CD4-positive, alpha-beta T cell (primary cell): ENCODE measurements around the gene ELF4. TPM values are rescaled to one million over a fixed set of nuclear protein-coding genes. Genes with fewer than 3 reads are reported as not detected.

Experiments used
- ATAC-seq: fragments of 200-7000 bp; cut with Tn5 transposase; one replicate; pipeline ENCODE4 v1.10.0; 2022; ENCODE audit warnings: mild to moderate bottlenecking; ENCODE audit not compliant: poor library complexity
- CTCF ChIA-PET: fragments of 350-600 bp; sonication (Branson Sonifier 250); formaldehyde crosslinking; loops from one replicate; lab custom pipeline; 2021; ENCODE audit warnings: antibody characterized with exemption, inconsistent platforms; lab: Charles Lee
- POLR2A ChIA-PET: fragments of 350-600 bp; sonication (Branson Sonifier 250); formaldehyde crosslinking; loops from one replicate; lab custom pipeline; 2021; ENCODE audit warnings: antibody characterized with exemption, inconsistent platforms; lab: Charles Lee
- DNase-seq, 14 experiments: peaks; one replicate each; pipeline ENCODE4 v3.0.0-alpha.2; 2013 to 2020; ENCODE audit warnings: mixed read lengths in 2 of 14
- H3K27ac ChIP-seq, 2 donors: one replicate each; pipeline versions ENCODE4 v1.5.1 to v1.7.0; 2013; ENCODE audit warnings: low read length in 2 of 2, low read depth in 1 of 2, mild to moderate bottlenecking in 1 of 2
- H3K27me3 ChIP-seq, 2 experiments: 1 replicate in 1 of 2; 2 replicates in 1 of 2; pipeline versions ENCODE4 v1.6.1 to v1.7.0; 2013; ENCODE audit warnings: low read length in 2 of 2, control low read depth in 1 of 2, mild to moderate bottlenecking in 1 of 2, moderate library complexity in 1 of 2; ENCODE audit not compliant: insufficient read depth in 2 of 2, control insufficient read depth in 1 of 2
- H3K36me3 ChIP-seq: one replicate; pipeline ENCODE4 v1.6.1; 2013; ENCODE audit warnings: low read length, control low read depth; ENCODE audit not compliant: insufficient read depth
- H3K4me1 ChIP-seq: one replicate; pipeline ENCODE4 v1.6.1; 2013; ENCODE audit warnings: low read length, control low read depth; ENCODE audit not compliant: insufficient read depth
- H3K4me3 ChIP-seq: one replicate; pipeline ENCODE4 v1.5.1; 2013; ENCODE audit warnings: mild to moderate bottlenecking, low read length, moderate library complexity
- H3K9me3 ChIP-seq, 2 experiments: 1 replicate in 1 of 2; 2 replicates in 1 of 2; pipeline versions ENCODE4 v1.6.1 to v1.7.0; 2013; ENCODE audit warnings: low read length in 2 of 2, mild to moderate bottlenecking in 2 of 2, control low read depth in 1 of 2, moderate library complexity in 1 of 2; ENCODE audit not compliant: control insufficient read depth in 1 of 2, insufficient read depth in 1 of 2
- H3K27ac Mint-ChIP-seq: one replicate; pipeline ENCODE4 v1.8.0; 2020; ENCODE audit warnings: mixed read lengths
- H3K27me3 Mint-ChIP-seq: one replicate; pipeline ENCODE4 v1.8.0; 2021; ENCODE audit warnings: mixed read lengths
- H3K36me3 Mint-ChIP-seq: one replicate; pipeline ENCODE4 v1.8.0; 2021; ENCODE audit warnings: low read depth, mixed read lengths
- H3K4me1 Mint-ChIP-seq: one replicate; pipeline ENCODE4 v1.8.0; 2021; ENCODE audit warnings: low read depth, mixed read lengths
- H3K4me3 Mint-ChIP-seq: one replicate; pipeline ENCODE4 v1.8.0; 2020; ENCODE audit warnings: mild to moderate bottlenecking, mixed read lengths
- H3K9me3 Mint-ChIP-seq: one replicate; pipeline ENCODE4 v1.8.0; 2020; ENCODE audit warnings: mixed read lengths
- intact Hi-C, 2 experiments: fragments of 100-400 bp; cut with DNase I in 1 of 2; cut with micrococcal nuclease in 1 of 2; formaldehyde crosslinking; loops; one replicate each; pipeline versions ENCODE4 v1.15.1 to v1.9.0; 2023 to 2025; cut with DNase I, micrococcal nuclease
- total RNA-seq, 174 experiments: library from RNA in 2 of 174; stranded (reverse) in 2 of 174; gene quantifications; one replicate each; pipeline ENCODE4 v1.2.3 and lab custom pipeline; 2021 to 2026
- TF ChIP-seq, protein P1 (sequence below): fragments of 200-600 bp; IDR thresholded peaks from one replicate; pipeline ENCODE4 v1.8.0; 2022; ENCODE audit warnings: antibody characterized with exemption, mild to moderate bottlenecking

ELF4 gene
- total RNA-seq, 2 experiments from 2014 or later = 17.3 to 17.4 TPM

DNA sequence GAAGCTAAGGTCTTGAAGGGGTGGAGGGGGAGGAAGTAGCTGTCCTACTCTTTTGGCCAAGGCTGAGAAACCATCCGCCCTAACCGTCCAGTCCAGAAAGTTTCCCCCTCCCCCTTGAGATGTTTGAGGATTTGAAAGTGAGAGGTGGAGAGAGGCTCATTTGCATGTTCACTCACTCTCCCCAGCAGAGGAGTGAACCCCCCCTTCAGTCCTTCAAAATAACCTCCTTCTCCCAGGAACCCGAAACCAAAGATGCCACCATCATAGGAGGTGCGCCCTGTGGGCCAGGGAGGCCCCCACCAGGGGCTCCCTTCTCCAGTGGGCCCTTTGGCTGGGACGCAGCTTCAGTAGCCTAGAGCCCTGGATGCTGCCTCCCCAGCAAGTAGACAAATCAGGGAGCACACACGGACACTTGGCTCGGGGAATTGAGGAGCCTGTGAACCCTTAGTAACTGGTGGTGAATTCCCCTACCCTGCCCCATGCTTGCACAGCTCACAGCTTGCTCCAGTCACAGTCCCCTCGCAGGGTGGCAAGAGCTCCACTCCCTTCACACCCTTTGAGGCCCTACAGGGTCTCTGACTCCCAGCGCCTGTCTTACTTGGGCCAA, 25.6 kb downstream of the ELF4 start:
- Mint-ChIP-seq H3K36me3 (peaks cover 4% of the 10 kb centered on the region), H3K4me3 (peak overlapping the region; percentile 92), H3K27ac (peak overlapping the region; percentile 93), H3K9me3 (no peaks in the 10 kb centered on the region), H3K27me3 (no peaks in the 10 kb centered on the region), H3K4me1 (peaks cover 57% of the 10 kb centered on the region)
- Histone ChIP-seq H3K4me1 (peaks cover 96% of the 10 kb centered on the region), H3K27ac (peak overlapping the region; percentile 29 to 76), H3K36me3 (peaks cover 11% of the 10 kb centered on the region), H3K4me3 (peak overlapping the region; percentile 67), H3K9me3 (no peaks in the 10 kb centered on the region), H3K27me3 (no peaks in the 10 kb centered on the region)
- ATAC-seq (no peak), DNase-seq (peak in 3 of 14 experiments; percentile 21 to 47 (median 42))
- intact Hi-C loops = loop anchor here in 1 of 2 experiments (5.0 kb wide), 1 partner anchor 88 kb away; the partner anchor contains the start of gene RAB33A
- TF ChIP-seq, protein P1, sequence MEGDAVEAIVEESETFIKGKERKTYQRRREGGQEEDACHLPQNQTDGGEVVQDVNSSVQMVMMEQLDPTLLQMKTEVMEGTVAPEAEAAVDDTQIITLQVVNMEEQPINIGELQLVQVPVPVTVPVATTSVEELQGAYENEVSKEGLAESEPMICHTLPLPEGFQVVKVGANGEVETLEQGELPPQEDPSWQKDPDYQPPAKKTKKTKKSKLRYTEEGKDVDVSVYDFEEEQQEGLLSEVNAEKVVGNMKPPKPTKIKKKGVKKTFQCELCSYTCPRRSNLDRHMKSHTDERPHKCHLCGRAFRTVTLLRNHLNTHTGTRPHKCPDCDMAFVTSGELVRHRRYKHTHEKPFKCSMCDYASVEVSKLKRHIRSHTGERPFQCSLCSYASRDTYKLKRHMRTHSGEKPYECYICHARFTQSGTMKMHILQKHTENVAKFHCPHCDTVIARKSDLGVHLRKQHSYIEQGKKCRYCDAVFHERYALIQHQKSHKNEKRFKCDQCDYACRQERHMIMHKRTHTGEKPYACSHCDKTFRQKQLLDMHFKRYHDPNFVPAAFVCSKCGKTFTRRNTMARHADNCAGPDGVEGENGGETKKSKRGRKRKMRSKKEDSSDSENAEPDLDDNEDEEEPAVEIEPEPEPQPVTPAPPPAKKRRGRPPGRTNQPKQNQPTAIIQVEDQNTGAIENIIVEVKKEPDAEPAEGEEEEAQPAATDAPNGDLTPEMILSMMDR = no peak
- POLR2A ChIA-PET = interaction anchor here (1.0 to 3.2 kb wide), 3 partner anchors 7 to 36 kb away, joined by 3 to 11 read pairs (median 3); no protein-coding TSS in a partner anchor
- CTCF ChIA-PET = interaction anchor here (1.2 to 5.6 kb wide), 3 partner anchors 8 to 36 kb away, joined by 4 to 76 read pairs (median 19); no protein-coding TSS in a partner anchor

DNA sequence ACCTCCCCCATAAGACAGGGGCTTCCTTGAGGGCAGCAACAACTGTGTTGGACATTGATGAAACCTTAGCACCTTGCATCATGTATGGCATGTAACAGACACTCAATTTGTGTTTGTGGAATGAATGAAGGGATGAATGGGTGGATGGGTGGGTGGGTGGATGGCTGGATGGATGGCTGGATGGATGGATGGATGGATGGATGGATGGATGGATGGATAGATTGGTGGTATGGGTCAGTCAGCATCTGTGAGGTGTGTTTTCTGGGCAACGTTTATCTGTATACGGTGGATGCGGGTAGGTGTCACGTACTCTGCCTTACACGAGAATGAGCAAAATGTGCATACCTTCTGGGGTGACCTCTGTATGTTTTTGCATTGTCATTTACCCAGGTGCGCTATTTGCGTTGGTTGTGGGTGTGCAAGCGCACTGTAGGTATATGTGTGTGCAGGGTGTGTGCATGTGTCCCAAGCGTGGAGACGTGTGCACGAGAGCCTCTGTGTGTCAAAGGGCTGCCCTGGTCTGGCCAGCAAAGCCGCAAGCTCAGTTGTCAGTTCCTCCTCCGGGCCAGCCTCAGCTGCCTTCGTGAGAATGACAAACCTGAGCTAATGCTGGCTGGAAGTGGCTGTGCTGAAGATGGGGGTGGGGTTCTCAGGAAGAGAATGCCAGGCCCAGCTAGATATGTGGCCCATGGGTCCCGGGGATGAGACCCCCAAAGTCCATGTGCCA, 26.5 kb downstream of the ELF4 start:
- Mint-ChIP-seq H3K27ac (peak overlapping the region; percentile 93), H3K27me3 (no peaks in the 10 kb centered on the region), H3K9me3 (no peaks in the 10 kb centered on the region), H3K4me1 (peaks cover 56% of the 10 kb centered on the region), H3K36me3 (peaks cover 8% of the 10 kb centered on the region), H3K4me3 (peak overlapping the region; percentile 92)
- ATAC-seq (no peak), DNase-seq (peak in 3 of 14 experiments; percentile 22 to 58 (median 46))
- ChIA-PET CTCF (interaction anchor here (1.2 to 5.6 kb wide), 2 partner anchors 8 to 36 kb away, joined by 4 to 76 read pairs; no protein-coding TSS in a partner anchor), POLR2A (interaction anchor here (1.0 to 3.2 kb wide), 2 partner anchors 8 to 14 kb away, joined by 3 to 11 read pairs; no protein-coding TSS in a partner anchor)
- H3K36me3 ChIP-seq = peaks cover 14% of the 10 kb centered on the region
- peak overlapping the region; percentile 29 to 76 for H3K27ac ChIP-seq
- TF ChIP-seq, protein P1 = no peak
- H3K4me3 ChIP-seq = peak overlapping the region; percentile 67
- H3K4me1 ChIP-seq = peaks cover 91% of the 10 kb centered on the region
- no peaks in the 10 kb centered on the region for H3K9me3 ChIP-seq
- intact Hi-C loops = loop anchor here in 1 of 2 experiments (2.0 kb wide), 1 partner anchor 25 kb away; no protein-coding TSS in a partner anchor
- no peaks in the 10 kb centered on the region for H3K27me3 ChIP-seq

DNA sequence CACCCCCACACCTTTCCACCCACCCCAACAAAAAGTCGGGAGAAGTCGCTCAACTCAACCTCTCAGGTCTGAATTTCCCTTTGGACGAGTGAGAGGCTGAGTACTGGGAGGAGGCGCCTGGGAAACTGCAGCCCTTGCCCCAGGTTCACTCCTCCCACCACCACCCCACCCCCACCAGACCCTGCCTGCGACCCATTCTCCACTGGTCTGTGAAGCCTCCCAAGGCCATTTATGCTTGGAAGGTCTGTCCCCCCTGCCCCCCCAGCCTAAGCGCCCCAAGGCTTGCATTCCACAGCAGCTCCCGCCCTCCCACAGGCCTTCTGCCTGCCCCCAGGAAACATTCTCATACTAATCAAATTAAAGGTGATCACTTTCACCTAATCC, 27.2 kb downstream of the ELF4 start:
- Histone ChIP-seq H3K4me1 (peaks cover 84% of the 10 kb centered on the region), H3K9me3 (no peaks in the 10 kb centered on the region), H3K36me3 (peaks cover 14% of the 10 kb centered on the region), H3K4me3 (peak overlapping the region; percentile 45), H3K27me3 (no peaks in the 10 kb centered on the region), H3K27ac (no peak overlapping the region)
- DNase-seq (no peak), ATAC-seq (no peak)
- POLR2A ChIA-PET = interaction anchor here (2.6 kb wide), 1 partner anchor 27 kb away, joined by 15 read pairs; the partner anchor contains the start of gene ELF4
- Mint-ChIP-seq H3K9me3 (no peaks in the 10 kb centered on the region), H3K4me3 (peak overlapping the region; percentile 92), H3K27me3 (no peaks in the 10 kb centered on the region), H3K36me3 (peaks cover 8% of the 10 kb centered on the region), H3K27ac (peak overlapping the region; percentile 93), H3K4me1 (peaks cover 56% of the 10 kb centered on the region)
- intact Hi-C loops = loop anchor here in 1 of 2 experiments (2.0 kb wide), 1 partner anchor 26 kb away; no protein-coding TSS in a partner anchor
- CTCF ChIA-PET = interaction anchor here (5.6 kb wide), 1 partner anchor 36 kb away, joined by 76 read pairs; no protein-coding TSS in a partner anchor
- TF ChIP-seq, protein P1 = no peak
